Rectal smooth muscle tissue (tissue), 1 donor: ENCODE data around the gene C10orf53.
"Not testable (repeated sequence)": the region's sequence is repeated elsewhere in the genome, so short reads cannot be mapped to it uniquely, and the experiment has no call there.

Experiments used
- H3K27ac ChIP-seq: one replicate; pipeline ENCODE4 v1.7.0; 2013; ENCODE audit warnings: low read depth, low read length, inconsistent platforms
- H3K27me3 ChIP-seq: one replicate; pipeline ENCODE4 v1.7.0; 2013; ENCODE audit warnings: low read length; ENCODE audit not compliant: control insufficient read depth, insufficient read depth
- H3K36me3 ChIP-seq: one replicate; pipeline ENCODE4 v1.7.0; 2013; ENCODE audit warnings: low read length; ENCODE audit not compliant: control insufficient read depth, insufficient read depth
- H3K4me1 ChIP-seq: one replicate; pipeline ENCODE4 v1.7.0; 2013; ENCODE audit warnings: low read length; ENCODE audit not compliant: control insufficient read depth, insufficient read depth
- H3K4me3 ChIP-seq: one replicate; pipeline ENCODE4 v1.7.0; 2013; ENCODE audit warnings: low read length
- H3K9ac ChIP-seq: one replicate; pipeline ENCODE4 v1.7.0; 2013; ENCODE audit warnings: low read length

C10orf53 gene

DNA sequence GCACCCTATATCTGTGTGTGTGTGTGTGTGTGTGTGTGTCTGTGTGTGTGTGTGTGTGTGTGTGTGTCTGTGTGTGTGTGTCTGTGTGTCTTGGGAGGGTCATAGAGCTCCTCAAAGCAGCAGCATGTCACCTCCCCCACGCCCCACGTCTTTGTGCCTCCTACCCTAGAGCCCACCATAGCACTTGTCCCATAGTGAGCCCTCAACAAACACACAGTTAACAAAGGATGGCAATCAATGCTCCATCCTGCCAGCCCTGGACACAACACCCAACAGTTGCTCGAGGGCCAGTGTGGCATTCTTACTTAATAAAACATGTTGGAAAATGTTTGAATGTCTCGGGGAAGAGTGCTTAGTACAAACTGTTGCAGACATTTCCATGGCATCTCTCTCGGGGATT is 30.5 kb downstream of the C10orf53 start:
- H3K4me1 ChIP-seq = no peaks in the 10 kb centered on the region
- H3K9ac ChIP-seq = no peak overlapping the region
- no peaks in the 10 kb centered on the region for H3K36me3 ChIP-seq
- no peak overlapping the region for H3K27ac ChIP-seq
- no peak overlapping the region for H3K4me3 ChIP-seq
- H3K27me3 ChIP-seq = no peaks in the 10 kb centered on the region

DNA sequence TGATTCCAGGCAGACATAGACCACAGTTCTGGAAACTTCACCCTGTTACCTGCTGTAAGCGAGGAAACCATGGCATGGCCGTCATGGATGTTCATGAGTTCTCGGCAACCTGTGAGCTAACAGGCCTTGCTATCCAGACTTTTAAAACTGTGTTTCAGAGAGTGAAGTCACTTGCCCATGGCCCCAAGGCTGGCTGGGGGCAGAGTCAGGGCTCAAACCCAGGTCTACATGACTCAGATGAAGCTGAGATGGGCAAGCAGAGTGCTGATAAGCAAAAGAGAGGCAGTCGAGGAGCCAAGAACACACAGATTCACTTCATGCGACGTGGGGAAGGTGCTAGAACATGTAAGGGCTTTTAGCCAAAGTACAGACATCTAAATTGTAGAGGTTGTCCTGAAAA is 31.5 kb downstream of the C10orf53 start:
- Histone ChIP-seq H3K9ac (no peak overlapping the region), H3K36me3 (no peaks in the 10 kb centered on the region), H3K27me3 (no peaks in the 10 kb centered on the region), H3K27ac (no peak overlapping the region), H3K4me3 (no peak overlapping the region), H3K4me1 (no peaks in the 10 kb centered on the region)

- Histone ChIP-seq H3K9ac (no peak overlapping the region), H3K36me3 (no peaks in the 10 kb centered on the region), H3K27ac (no peak overlapping the region), H3K27me3 (no peaks in the 10 kb centered on the region), H3K4me1 (no peaks in the 10 kb centered on the region), H3K4me3 (no peak overlapping the region)
These were observed 32.0 kb downstream of the C10orf53 start for GRCh38 chr10:49711481-49711880.

DNA sequence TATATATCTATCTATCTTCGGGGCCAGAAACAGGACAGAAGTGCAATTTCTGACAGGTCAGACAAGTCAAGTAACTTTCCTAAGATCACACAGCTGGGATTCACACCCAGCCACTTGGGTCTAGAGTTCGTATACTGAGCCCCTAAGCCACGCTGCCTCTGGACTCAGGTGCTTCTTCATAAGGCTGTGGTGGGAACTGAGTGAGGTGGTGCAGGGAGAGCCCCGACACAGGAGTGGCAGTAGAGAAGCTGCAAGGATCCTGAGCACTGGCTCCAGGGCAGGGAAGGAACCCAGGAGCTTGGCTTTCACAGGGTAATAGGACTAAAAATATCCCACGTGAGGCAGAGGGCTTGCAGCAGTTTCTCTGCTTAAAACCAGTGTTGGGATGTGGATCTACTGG is 33.8 kb downstream of the C10orf53 start:
- Histone ChIP-seq H3K9ac (no peak overlapping the region), H3K27ac (no peak overlapping the region), H3K4me3 (no peak overlapping the region), H3K27me3 (no peaks in the 10 kb centered on the region), H3K4me1 (no peaks in the 10 kb centered on the region), H3K36me3 (no peaks in the 10 kb centered on the region)

- not testable (repeated sequence) for H3K4me3 ChIP-seq, H3K4me1 ChIP-seq, H3K27ac ChIP-seq, H3K36me3 ChIP-seq, H3K9ac ChIP-seq, H3K27me3 ChIP-seq
These were observed 35.7 kb downstream of the C10orf53 start for GRCh38 chr10:49715157-49715556.

GRCh38 chr10:49726593-49726992 is 47.1 kb downstream of the C10orf53 start:
- no peak overlapping the region for H3K9ac ChIP-seq
- no peaks in the 10 kb centered on the region for H3K27me3 ChIP-seq
- no peaks in the 10 kb centered on the region for H3K36me3 ChIP-seq
- H3K27ac ChIP-seq = no peak overlapping the region
- H3K4me1 ChIP-seq = no peaks in the 10 kb centered on the region
- H3K4me3 ChIP-seq = no peak overlapping the region

GRCh38 chr10:49733866-49734265 is 54.4 kb downstream of the C10orf53 start:
- Histone ChIP-seq H3K27ac (no peak overlapping the region), H3K4me3 (no peak overlapping the region), H3K36me3 (no peaks in the 10 kb centered on the region), H3K4me1 (no peaks in the 10 kb centered on the region), H3K9ac (no peak overlapping the region), H3K27me3 (no peaks in the 10 kb centered on the region)

DNA sequence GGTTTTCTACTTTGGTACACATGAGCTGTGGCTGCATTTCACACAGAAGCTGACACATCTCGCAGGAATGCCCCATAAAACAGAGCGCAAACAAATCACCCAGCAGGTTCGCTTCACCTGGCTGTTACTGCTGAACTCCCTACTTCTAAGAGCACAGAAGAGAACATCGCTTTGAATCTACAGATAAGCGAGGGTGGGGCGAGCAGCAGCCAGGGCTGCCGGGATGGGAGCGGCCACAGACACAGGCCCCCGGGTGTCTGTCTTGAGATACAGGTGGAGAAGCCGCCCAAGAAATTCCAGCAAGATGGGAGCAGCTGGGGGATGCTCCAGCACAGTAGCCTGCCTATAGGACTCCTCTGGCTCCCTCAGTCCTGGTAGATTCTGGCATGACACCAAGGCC is 55.2 kb downstream of the C10orf53 start:
- Histone ChIP-seq H3K9ac (no peak overlapping the region), H3K27ac (no peak overlapping the region), H3K27me3 (no peaks in the 10 kb centered on the region), H3K36me3 (no peaks in the 10 kb centered on the region), H3K4me1 (no peaks in the 10 kb centered on the region), H3K4me3 (no peak overlapping the region)

DNA sequence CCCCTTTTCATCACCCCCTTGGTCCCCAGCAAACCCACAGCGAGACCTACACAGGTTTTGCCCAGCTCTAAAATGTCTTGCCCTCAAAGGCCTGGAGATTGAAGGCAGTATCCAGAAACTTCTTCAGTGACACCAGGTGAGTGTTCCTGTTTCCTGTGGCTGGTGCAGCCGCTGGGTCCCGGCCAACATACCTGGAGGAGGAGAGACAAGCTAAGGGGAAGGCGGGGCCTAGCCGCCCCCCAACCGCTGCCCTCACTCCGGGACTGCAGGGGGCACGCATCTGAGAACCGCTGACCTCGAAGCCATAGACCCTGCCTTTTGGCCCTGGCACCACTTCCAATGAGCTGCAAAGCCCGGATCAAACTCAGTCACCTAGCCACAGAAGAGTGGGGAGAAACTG is 55.7 kb downstream of the C10orf53 start:
- no peak overlapping the region for H3K9ac ChIP-seq
- no peaks in the 10 kb centered on the region for H3K27me3 ChIP-seq
- no peaks in the 10 kb centered on the region for H3K36me3 ChIP-seq
- no peak overlapping the region for H3K4me3 ChIP-seq
- H3K27ac ChIP-seq = no peak overlapping the region
- H3K4me1 ChIP-seq = no peaks in the 10 kb centered on the region

GRCh38 chr10:49735848-49736563 is 56.6 kb downstream of the C10orf53 start:
- H3K36me3 ChIP-seq = no peaks in the 10 kb centered on the region
- no peaks in the 10 kb centered on the region for H3K27me3 ChIP-seq
- no peak overlapping the region for H3K27ac ChIP-seq
- no peak overlapping the region for H3K9ac ChIP-seq
- no peaks in the 10 kb centered on the region for H3K4me1 ChIP-seq
- no peak overlapping the region for H3K4me3 ChIP-seq

DNA sequence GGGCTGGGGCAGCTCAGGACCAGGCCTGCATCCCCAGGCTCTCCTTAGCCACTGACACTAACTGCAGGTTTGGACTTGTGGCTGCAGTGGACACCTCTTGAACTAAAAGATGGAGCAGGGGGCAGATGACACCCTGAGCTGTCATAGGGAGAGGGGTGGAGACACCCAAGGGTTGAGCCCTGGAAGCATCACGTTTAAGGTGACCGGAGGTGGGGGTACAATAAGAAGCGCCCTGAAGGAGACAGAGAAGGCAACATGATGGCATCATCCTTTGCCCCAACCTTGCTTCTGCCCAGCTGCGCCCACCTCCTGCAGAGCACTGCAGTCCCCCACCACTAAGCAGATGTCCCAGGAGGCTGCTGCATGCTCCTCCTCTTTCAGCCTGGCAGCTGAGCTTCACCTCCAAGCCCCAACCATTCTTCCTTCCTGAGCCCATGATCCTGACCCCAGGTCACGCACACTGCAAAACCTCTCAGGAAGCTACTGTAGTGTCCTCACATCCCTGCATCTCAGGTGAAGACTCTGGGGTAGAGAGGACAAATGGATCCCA is 57.2 kb downstream of the C10orf53 start:
- Histone ChIP-seq H3K27ac (no peak overlapping the region), H3K4me1 (no peaks in the 10 kb centered on the region), H3K9ac (no peak overlapping the region), H3K4me3 (no peak overlapping the region), H3K36me3 (no peaks in the 10 kb centered on the region), H3K27me3 (no peaks in the 10 kb centered on the region)

GRCh38 chr10:49737474-49738201 is 58.2 kb downstream of the C10orf53 start:
- no peak overlapping the region for H3K9ac ChIP-seq
- no peak overlapping the region for H3K27ac ChIP-seq
- no peaks in the 10 kb centered on the region for H3K27me3 ChIP-seq
- no peak overlapping the region for H3K4me3 ChIP-seq
- H3K4me1 ChIP-seq = no peaks in the 10 kb centered on the region
- no peaks in the 10 kb centered on the region for H3K36me3 ChIP-seq
